Activated CD4-positive, alpha-beta T cell treated with anti-CD3 and anti-CD28 coated beads, Interleukin-10, Interleukin-2, amounts not matched to agents 100 ng/mL and 50 ng/mL, durations not matched to agents 16 hours and 8 hours (primary cell): ENCODE data around the gene CASTOR2.
"Not testable (repeated sequence)": the region's sequence is repeated elsewhere in the genome, so short reads cannot be mapped to it uniquely, and the experiment has no call there.

Source experiments
- DNase-seq: peaks from one replicate; pipeline ENCODE4 v3.0.0-alpha.2; 2020

Gene CASTOR2

DNA sequence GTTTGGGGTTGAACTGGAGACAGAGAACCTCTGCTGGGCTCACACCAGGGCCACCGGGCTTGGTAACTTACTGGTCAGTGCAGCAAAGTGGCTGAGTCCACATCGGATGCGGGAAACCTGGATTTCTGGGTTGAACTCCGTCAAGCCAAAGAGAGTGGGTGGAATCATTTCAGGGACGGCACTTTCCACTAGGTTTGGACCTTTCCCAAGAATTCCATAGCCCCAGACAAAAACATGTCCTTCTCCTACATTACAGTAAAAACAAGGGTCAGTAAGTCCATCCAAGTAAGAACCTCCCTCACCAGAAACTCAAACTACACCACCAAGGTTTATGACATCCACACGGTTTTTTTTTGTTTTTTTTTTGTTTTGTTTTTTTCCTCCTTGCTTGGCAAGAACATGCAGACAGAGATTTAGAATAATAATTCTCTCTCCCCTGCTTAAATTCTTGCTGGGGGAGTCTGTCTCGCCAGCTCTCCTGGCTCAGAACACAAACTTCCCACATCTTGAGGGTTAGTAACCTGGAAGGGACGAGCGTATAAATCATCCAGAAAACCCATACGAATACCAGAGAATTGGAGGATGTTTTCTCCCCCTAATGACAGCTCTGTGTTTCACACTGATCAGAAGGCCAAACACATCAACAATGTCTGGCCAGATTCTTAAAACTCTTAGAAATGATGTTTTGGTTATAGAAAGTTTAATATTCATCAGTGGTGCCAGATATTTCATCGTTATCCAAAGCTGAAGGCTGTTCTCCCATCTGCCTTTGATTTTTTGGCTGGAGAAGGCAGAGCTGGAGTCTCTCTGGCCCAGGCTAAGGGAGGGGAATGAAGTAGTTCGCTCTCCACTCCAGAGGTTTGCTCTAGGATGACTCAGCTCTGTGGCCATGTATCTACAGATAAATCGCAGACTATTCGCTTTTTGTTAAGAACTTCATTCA is 91.6 kb downstream of the CASTOR2 start:
- DNase-seq = no peak

DNA sequence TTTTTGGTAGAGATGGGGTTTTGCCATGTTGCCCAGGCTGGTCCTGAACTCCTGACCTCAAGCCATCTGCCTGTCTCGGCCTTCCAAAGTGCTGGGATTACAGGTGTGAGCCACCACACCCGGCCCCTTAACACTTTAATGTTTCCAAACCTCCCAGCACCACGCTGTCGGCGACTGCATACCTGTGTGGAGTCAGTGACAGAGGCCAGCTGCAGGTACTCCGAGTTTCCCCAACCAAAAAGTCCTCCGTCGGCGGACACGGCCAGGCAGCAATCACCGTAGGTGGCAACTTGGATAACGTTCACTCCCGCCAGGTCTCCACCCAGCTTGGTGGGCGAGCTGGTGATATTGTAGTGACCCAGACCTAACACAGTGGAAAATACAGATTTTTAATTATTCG is 93.9 kb downstream of the CASTOR2 start:
- DNase-seq = no peak

DNA sequence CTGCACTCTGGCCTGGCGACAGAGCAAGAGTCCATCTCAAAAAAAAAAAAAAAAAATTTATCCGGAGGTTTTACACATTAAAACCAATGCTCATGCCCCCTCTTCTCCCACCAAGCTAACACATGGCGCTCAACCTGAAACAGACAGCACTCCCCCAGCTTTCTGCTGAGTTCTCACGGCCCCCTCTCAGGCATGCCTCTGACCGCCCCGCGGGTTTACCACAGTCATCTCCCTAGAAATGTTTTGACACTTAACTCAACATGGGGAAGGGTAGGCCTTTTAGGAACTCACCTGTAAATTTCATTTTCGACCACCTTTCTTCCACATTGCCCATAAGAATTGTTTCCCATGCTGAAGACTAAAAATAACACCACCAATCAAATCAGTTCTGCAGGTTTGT is 99.8 kb downstream of the CASTOR2 start:
- DNase-seq = no peak

DNA sequence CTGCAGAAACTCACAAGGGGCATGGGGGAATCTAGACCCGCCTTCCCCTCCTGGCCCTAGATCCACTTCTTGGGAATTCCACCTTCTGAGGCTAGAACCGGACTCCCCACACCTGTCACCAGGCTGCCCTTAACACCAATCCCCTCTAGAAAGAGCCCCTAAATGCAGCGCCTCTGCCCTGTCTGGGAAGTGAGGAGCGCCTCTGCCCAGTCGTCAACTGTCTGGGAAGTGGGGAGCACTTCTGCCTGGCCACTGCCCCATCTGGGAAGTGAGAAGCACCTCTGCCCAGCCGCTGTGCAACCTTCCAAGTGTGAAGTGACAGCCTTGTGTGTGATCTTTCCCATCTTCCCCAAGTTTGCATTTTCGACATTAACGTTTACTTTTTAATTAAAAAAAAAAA is 100.3 kb downstream of the CASTOR2 start:
- DNase-seq = no peak

DNA sequence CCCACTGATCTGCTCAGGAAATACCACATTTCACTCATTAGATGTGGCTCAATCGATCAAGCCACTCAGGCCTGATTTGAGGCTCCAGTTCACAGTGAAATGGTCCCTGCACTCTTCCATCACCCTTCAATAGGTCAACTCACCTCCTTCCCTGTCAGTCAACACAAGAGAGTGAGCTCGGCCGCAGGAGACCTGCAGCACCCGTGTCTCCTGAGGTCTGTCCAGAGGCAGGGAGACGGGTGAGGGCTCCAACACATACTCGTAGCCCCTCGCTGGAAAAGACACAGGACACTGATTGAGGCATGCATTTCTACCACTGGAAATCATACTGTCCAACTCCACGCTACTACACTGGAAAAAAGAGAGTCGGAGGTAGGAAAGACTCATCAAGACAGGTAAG is 102.0 kb downstream of the CASTOR2 start:
- DNase-seq = no peak

DNA sequence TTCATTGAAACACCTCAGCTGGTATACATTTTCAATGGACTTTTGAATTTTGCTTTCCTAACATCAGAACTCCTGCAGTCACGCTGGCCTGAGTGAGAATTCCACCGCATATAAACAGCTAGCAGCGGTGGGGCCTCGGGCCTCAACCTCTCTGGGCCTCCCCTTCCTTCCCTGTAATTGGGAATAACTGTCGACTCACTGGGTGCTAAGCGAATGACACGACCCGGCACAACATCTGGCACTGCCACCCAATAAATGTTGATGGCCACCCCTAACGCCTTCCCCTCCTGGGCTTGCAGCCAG is 108.4 kb downstream of the CASTOR2 start:
- DNase-seq = no peak

DNA sequence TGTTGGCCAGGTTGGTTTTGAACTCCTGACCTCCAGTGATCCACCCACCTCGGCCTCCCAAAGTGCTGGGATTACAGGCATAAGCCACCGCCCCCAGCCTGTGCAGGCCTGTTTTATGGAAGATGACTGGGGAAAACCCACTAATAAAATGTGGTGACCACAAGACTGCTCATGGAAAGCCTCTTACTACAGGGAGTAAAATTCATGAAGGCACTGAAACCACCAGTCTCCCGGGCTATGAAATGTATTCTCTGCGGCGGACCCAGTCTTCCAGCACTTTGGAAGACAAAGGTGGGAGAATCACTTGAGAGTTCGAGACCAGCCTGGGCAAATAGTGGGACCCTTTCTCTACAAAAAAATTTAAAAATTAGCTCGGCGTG is 109.7 kb downstream of the CASTOR2 start:
- not testable (repeated sequence) for DNase-seq
